DND-41 (cell line): ENCODE results near the gene ARIH2.
A peak's percentile ranks its signal among the peaks of the same experiment; 100 is the strongest.

ENCODE experiments used
- ATAC-seq: fragments of 200-7000 bp; cut with Tn5 transposase; 3 replicates; pipeline ENCODE4 v1.9.1; 2021; ENCODE audit warnings: low read depth; ENCODE audit not compliant: insufficient read depth
- DNase-seq: peaks from one replicate; pipeline ENCODE4 v3.0.0-alpha.2; 2020
- H2AFZ ChIP-seq: 2 replicates; pipeline ENCODE4 v1.6.0; 2012; ENCODE audit warnings: low read depth, low read length
- H3K27ac ChIP-seq: 2 replicates; pipeline ENCODE4 v1.5.1; 2012; ENCODE audit warnings: low read length, inconsistent platforms
- H3K27me3 ChIP-seq: fragments of 200-600 bp; sonication (generic); 2 replicates; pipeline ENCODE4 v1.6.0; 2012; ENCODE audit warnings: low read length, mild to moderate bottlenecking, inconsistent platforms; ENCODE audit not compliant: insufficient read depth, poor library complexity
- H3K36me3 ChIP-seq: 2 replicates; pipeline ENCODE4 v1.5.1; 2012; ENCODE audit warnings: low read length, inconsistent platforms; ENCODE audit not compliant: insufficient read depth
- H3K4me1 ChIP-seq: 2 replicates; pipeline ENCODE4 v1.5.1; 2012; ENCODE audit warnings: mild to moderate bottlenecking, low read length; ENCODE audit not compliant: insufficient read depth
- H3K4me2 ChIP-seq: 2 replicates; pipeline ENCODE4 v1.6.0; 2012; ENCODE audit warnings: mild to moderate bottlenecking, moderate library complexity, low read length, inconsistent platforms; ENCODE audit not compliant: insufficient read depth
- H3K4me3 ChIP-seq, 2 experiments: fragments of 200-600 bp in 1 of 2; shearing (Covaris generic) in 1 of 2; 2 replicates each; pipeline ENCODE4 v1.5.1; 2012 to 2016; ENCODE audit warnings: inconsistent platforms in 2 of 2, low read length in 2 of 2, mild to moderate bottlenecking in 2 of 2, low read depth in 1 of 2, moderate library complexity in 1 of 2
- H3K79me2 ChIP-seq: 2 replicates; pipeline ENCODE4 v1.6.0; 2012; ENCODE audit warnings: low read length, inconsistent platforms; ENCODE audit not compliant: insufficient read depth
- H3K9ac ChIP-seq: 2 replicates; pipeline ENCODE4 v1.6.0; 2012; ENCODE audit warnings: low read depth, mild to moderate bottlenecking, inconsistent platforms, low read length, moderate library complexity
- H3K9me3 ChIP-seq: 2 replicates; pipeline ENCODE4 v1.5.1; 2012; ENCODE audit warnings: low read length, moderate library complexity, mild to moderate bottlenecking, inconsistent platforms; ENCODE audit not compliant: insufficient read depth, severe bottlenecking
- H4K20me1 ChIP-seq: 2 replicates; pipeline ENCODE4 v1.6.0; 2012; ENCODE audit warnings: low read length; ENCODE audit not compliant: insufficient read depth
- EZH2 ChIP-seq: IDR thresholded peaks from 3 replicates; pipeline ENCODE4 v1.6.1; 2012; ENCODE audit warnings: borderline replicate concordance, low read depth, mild to moderate bottlenecking, moderate library complexity, low read length, inconsistent platforms; ENCODE audit not compliant: severe bottlenecking
- TF ChIP-seq, protein P1 (sequence below): IDR thresholded peaks from 2 replicates; pipeline ENCODE4 v1.5.1; 2012; ENCODE audit warnings: borderline replicate concordance, low read length, moderate library complexity, mild to moderate bottlenecking; ENCODE audit not compliant: poor library complexity, severe bottlenecking; ENCODE audit errors: extremely low read depth

ARIH2 gene

DNA sequence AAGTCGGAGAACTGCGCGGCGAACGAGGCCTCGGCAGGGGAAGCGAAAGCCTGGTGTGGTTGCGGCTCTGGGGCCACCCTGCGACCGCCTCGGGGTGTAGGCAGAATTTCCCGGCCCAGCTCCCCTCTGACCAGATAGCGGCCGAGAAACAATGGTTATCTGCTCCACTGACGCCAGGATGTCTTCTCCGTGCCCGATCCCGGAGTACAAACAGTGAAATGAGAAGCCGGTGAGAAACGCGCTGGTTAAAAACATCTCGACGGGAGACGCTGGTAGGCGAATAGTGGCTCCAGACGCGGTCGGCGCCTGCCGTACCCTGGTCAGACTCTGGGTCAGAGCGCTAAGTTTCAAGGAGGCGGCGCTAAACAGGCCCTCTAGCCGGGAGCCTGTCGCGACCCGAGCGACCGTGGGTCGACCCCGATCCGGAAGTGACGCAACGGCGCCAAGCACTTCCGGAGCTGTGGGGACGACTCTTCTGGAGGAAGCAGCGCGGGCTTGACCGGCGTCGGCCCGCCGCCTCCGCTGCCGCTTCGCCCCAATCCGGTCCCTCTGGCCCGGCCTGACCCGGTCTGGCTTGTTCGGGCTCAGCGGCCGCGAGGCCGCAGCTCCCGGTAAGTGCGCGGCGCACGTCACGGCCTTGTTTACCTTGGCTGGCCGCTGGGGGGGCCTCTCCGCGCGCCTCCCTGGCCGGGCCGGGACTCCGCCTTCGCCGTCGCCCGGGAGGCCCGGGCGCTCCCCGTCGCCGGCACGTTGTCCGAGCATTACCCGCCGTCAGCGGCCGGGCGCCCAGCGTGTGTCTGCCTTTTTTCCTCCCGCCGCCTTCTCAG lies at the start of gene ARIH2:
Gene ARIH2 (plus strand): TSS at position 455 of the 827 bp plus-strand sequence. CDS start 8,717 bp downstream, outside the sequence.
- Histone ChIP-seq H4K20me1 (peaks cover 21% of the 10 kb centered on the region), H3K9ac (peak within 1 kb of the TSS; percentile 87), H3K4me2 (peak within 1 kb of the TSS; percentile 93), H3K27me3 (no peaks in the 10 kb centered on the region), H3K4me3 (peak within 1 kb of the TSS; percentile 78 to 93), H3K9me3 (no peaks in the 10 kb centered on the region), H3K4me1 (peaks cover 32% of the 10 kb centered on the region), H3K27ac (peak within 1 kb of the TSS; percentile 91), H3K36me3 (peaks cover 18% of the 10 kb centered on the region), H2AFZ (peak within 1 kb of the TSS; percentile 98), H3K79me2 (peaks cover 56% of the 10 kb centered on the region)
- ATAC-seq (peak; percentile 85), DNase-seq (peak; percentile 84)
- TF ChIP-seq EZH2: no peak
- TF ChIP-seq, protein P1, sequence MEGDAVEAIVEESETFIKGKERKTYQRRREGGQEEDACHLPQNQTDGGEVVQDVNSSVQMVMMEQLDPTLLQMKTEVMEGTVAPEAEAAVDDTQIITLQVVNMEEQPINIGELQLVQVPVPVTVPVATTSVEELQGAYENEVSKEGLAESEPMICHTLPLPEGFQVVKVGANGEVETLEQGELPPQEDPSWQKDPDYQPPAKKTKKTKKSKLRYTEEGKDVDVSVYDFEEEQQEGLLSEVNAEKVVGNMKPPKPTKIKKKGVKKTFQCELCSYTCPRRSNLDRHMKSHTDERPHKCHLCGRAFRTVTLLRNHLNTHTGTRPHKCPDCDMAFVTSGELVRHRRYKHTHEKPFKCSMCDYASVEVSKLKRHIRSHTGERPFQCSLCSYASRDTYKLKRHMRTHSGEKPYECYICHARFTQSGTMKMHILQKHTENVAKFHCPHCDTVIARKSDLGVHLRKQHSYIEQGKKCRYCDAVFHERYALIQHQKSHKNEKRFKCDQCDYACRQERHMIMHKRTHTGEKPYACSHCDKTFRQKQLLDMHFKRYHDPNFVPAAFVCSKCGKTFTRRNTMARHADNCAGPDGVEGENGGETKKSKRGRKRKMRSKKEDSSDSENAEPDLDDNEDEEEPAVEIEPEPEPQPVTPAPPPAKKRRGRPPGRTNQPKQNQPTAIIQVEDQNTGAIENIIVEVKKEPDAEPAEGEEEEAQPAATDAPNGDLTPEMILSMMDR: peak; percentile 36

DNA sequence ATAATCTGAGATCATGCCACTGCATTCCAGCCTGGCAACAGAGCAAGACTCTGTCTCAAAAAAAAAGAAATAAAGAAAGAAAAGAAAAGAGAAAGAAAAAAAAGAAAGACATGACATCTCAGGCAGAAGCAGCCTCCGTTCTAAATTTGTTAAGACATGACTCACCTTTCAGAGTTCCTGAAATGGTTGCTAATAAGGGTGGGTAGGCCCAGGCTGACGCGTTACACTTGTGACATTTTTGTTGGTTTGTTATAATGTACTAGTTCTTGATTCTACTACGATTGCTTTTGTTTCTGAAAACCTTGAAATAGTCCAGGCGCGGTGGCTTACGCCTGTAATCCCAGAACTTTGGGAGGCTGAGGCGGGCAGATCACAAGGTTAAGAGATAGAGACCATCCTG lies 41.0 kb upstream of the ARIH2 start:
- no peaks in the 10 kb centered on the region for H3K79me2 ChIP-seq
- TF ChIP-seq EZH2: no peak
- TF ChIP-seq, protein P1: no peak
- no peak overlapping the region for H3K27ac ChIP-seq
- peaks cover 3% of the 10 kb centered on the region for H3K36me3 ChIP-seq
- H3K27me3 ChIP-seq: no peaks in the 10 kb centered on the region
- no peak overlapping the region for H3K4me3 ChIP-seq
- H3K9ac ChIP-seq: no peak overlapping the region
- H4K20me1 ChIP-seq: no peaks in the 10 kb centered on the region
- H2AFZ ChIP-seq: no peak overlapping the region
- DNase-seq: no peak
- H3K4me2 ChIP-seq: no peak overlapping the region
- H3K9me3 ChIP-seq: no peaks in the 10 kb centered on the region
- no peaks in the 10 kb centered on the region for H3K4me1 ChIP-seq
- no peak for ATAC-seq

DNA sequence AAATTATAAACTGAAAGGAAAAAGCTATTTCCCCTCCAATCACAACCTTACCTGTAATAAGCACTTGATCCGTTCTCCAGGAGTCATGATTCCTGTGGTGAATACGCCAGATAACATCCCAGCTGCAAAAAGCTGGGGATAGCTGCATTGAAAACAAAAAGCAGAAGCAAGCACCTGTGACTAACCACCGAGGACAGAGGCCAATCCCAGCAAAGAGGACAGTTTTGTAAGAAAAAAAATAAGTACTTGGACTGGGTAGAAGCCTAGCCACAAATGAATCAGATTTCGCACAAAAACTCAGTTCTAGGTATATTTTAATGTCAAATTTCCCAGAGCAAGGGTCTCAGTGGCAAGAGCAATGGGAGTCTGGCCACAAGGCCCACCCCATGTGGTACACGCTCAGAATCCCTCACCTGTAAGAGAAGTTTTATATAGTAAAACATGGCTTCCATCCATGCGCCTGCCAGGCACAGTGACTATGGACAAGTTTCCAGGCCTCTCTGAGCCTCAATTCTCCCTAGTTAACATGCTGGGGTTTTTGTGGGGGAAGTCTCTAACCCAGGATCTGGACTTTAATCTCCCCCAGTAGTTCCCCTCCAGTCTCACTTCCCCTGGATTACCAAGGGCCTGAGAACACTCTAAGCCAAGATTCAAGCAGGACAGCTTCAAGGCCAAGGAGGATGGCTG lies 39.2 kb upstream of the ARIH2 start:
- Histone ChIP-seq H3K36me3 (peaks cover 3% of the 10 kb centered on the region), H4K20me1 (no peaks in the 10 kb centered on the region), H3K27me3 (no peaks in the 10 kb centered on the region), H3K79me2 (no peaks in the 10 kb centered on the region), H3K4me2 (no peak overlapping the region), H3K9ac (no peak overlapping the region), H3K27ac (no peak overlapping the region), H3K4me3 (no peak overlapping the region), H2AFZ (no peak overlapping the region), H3K9me3 (no peaks in the 10 kb centered on the region), H3K4me1 (no peaks in the 10 kb centered on the region)
- TF ChIP-seq, protein P1: no peak
- no peak for TF ChIP-seq EZH2
- DNase-seq: no peak
- no peak for ATAC-seq
